Measurements from ENCODE around the gene HOXA7.

The HOXA7 gene

DNA sequence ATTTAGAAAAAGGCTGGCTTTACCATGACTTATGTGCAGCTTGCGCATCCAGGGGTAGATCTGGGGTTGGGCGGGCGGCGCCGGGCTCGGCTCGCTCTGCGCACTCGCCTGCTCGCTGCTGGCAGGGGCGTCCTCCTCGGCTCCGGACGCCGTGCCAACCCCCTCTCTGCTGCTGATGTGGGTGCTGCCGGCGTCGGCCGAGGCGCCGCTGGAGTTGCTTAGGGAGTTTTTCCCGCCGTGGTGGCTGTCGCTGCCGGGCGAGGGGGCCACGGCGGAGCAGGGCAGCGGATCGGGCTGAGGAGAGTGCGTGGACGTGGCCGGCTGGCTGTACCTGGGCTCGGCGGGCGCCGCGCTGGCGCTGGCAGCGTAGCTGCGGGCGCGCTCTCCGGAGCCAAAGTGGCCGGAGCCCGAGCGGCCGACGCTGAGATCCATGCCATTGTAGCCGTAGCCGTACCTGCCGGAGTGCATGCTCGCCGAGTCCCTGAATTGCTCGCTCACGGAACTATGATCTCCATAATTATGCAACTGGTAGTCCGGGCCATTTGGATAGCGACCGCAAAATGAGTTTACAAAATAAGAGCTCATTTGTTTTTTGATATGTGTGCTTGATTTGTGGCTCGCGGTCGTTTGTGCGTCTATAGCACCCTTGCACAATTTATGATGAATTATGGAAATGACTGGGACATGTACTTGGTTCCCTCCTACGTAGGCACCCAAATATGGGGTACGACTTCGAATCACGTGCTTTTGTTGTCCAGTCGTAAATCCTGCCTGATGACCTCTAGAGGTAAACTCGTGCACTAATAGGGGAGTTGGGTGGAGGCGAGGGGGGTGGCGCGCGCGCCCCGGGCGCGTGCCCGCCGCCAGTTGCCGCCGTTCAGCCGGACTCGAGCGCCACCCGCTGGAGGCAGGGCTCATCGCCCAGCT is 13.2 kb downstream of the HOXA7 start, which contains the start of gene HOXA5 (continued):
- TF ChIP-seq ZNF600 (tag by site-specific recombination; IDR thresholded peaks at IDR 0.05) (no peak; the same call in 1 of the 2 replicates), KLF1 (tag by site-specific recombination; IDR thresholded peaks at IDR 0.05) (0 out of 2 replicates have a peak, but pooled peaks have one; percentile 32), ZNF169 (tag by site-specific recombination; IDR thresholded peaks at IDR 0.05) (no peak), ZNF132 (tag by site-specific recombination; IDR thresholded peaks at IDR 0.05; ENCODE audit: borderline replicate concordance) (no peak), SCRT2 (tag by site-specific recombination; IDR thresholded peaks at IDR 0.05) (peak; percentile 91), GLIS1 (tag by site-specific recombination; IDR thresholded peaks at IDR 0.05) (peak; percentile 35; the same call in 1 of the 2 replicates), OSR2 (tag by site-specific recombination; IDR thresholded peaks at IDR 0.05) (no peak), ZNF155 (tag by site-specific recombination; IDR thresholded peaks at IDR 0.05) (no peak), ZNF626 (tag by site-specific recombination; IDR thresholded peaks at IDR 0.05) (no peak), ZNF777 (tag by site-specific recombination; IDR thresholded peaks at IDR 0.05; ENCODE audit: borderline replicate concordance) (no peak), SALL2 (tag by site-specific recombination; IDR thresholded peaks at IDR 0.05; ENCODE audit: borderline replicate concordance) (no peak), ZNF433 (tag by site-specific recombination; IDR thresholded peaks at IDR 0.05; ENCODE audit: low read depth) (no peak), HOXA7 (CRISPR knock-in tag; IDR thresholded peaks at IDR 0.05; ENCODE audit: borderline replicate concordance) (no peak), ZFP69B (tag by site-specific recombination; IDR thresholded peaks at IDR 0.05) (no peak), TRIM28 (IDR thresholded peaks at IDR 0.05; ENCODE audit: borderline replicate concordance, low read length) (no peak), EGR2 (tag by site-specific recombination; IDR thresholded peaks at IDR 0.05; ENCODE audit: low read depth) (0 out of 2 replicates have a peak, but pooled peaks have one; percentile 13), ZNF701 (tag by site-specific recombination; IDR thresholded peaks at IDR 0.05) (no peak), ZNF10 (tag by site-specific recombination; IDR thresholded peaks at IDR 0.05) (no peak), ZNF16 (tag by site-specific recombination; IDR thresholded peaks at IDR 0.05; ENCODE audit: low read depth) (no peak), ZNF19 (tag by site-specific recombination; IDR thresholded peaks at IDR 0.05; ENCODE audit: low read depth) (no peak)
- TF ChIP-seq, protein P1, sequence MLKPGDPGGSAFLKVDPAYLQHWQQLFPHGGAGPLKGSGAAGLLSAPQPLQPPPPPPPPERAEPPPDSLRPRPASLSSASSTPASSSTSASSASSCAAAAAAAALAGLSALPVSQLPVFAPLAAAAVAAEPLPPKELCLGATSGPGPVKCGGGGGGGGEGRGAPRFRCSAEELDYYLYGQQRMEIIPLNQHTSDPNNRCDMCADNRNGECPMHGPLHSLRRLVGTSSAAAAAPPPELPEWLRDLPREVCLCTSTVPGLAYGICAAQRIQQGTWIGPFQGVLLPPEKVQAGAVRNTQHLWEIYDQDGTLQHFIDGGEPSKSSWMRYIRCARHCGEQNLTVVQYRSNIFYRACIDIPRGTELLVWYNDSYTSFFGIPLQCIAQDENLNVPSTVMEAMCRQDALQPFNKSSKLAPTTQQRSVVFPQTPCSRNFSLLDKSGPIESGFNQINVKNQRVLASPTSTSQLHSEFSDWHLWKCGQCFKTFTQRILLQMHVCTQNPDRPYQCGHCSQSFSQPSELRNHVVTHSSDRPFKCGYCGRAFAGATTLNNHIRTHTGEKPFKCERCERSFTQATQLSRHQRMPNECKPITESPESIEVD (tag by site-specific recombination; IDR thresholded peaks at IDR 0.05), result peak; percentile 72
- TF ChIP-seq, protein P2, sequence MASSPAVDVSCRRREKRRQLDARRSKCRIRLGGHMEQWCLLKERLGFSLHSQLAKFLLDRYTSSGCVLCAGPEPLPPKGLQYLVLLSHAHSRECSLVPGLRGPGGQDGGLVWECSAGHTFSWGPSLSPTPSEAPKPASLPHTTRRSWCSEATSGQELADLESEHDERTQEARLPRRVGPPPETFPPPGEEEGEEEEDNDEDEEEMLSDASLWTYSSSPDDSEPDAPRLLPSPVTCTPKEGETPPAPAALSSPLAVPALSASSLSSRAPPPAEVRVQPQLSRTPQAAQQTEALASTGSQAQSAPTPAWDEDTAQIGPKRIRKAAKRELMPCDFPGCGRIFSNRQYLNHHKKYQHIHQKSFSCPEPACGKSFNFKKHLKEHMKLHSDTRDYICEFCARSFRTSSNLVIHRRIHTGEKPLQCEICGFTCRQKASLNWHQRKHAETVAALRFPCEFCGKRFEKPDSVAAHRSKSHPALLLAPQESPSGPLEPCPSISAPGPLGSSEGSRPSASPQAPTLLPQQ (tag by site-specific recombination; IDR thresholded peaks at IDR 0.05), result no peak
- TF ChIP-seq, protein P3, sequence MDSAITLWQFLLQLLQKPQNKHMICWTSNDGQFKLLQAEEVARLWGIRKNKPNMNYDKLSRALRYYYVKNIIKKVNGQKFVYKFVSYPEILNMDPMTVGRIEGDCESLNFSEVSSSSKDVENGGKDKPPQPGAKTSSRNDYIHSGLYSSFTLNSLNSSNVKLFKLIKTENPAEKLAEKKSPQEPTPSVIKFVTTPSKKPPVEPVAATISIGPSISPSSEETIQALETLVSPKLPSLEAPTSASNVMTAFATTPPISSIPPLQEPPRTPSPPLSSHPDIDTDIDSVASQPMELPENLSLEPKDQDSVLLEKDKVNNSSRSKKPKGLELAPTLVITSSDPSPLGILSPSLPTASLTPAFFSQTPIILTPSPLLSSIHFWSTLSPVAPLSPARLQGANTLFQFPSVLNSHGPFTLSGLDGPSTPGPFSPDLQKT (IDR thresholded peaks at IDR 0.05; ENCODE audit: borderline replicate concordance, low read depth, low read length), result no peak
- TF ChIP-seq, protein P4, sequence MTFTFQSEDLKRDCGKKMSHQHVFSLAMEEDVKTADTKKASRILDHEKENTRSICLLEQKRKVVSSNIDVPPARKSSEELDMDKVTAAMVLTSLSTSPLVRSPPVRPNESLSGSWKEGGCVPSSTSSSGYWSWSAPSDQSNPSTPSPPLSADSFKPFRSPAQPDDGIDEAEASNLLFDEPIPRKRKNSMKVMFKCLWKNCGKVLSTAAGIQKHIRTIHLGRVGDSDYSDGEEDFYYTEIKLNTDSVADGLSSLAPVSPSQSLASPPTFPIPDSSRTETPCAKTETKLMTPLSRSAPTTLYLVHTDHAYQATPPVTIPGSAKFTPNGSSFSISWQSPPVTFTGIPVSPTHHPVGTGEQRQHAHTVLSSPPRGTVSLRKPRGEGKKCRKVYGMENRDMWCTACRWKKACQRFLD (tag by site-specific recombination; IDR thresholded peaks at IDR 0.05), result no peak
- TF ChIP-seq, protein P5, sequence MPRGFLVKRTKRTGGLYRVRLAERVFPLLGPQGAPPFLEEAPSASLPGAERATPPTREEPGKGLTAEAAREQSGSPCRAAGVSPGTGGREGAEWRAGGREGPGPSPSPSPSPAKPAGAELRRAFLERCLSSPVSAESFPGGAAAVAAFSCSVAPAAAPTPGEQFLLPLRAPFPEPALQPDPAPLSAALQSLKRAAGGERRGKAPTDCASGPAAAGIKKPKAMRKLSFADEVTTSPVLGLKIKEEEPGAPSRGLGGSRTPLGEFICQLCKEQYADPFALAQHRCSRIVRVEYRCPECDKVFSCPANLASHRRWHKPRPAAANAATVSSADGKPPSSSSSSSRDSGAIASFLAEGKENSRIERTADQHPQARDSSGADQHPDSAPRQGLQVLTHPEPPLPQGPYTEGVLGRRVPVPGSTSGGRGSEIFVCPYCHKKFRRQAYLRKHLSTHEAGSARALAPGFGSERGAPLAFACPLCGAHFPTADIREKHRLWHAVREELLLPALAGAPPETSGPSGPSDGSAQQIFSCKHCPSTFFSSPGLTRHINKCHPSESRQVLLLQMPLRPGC (tag by site-specific recombination; IDR thresholded peaks at IDR 0.05), result peak; percentile 29; the same call in 1 of the 2 replicates
- TF ChIP-seq, protein P6, sequence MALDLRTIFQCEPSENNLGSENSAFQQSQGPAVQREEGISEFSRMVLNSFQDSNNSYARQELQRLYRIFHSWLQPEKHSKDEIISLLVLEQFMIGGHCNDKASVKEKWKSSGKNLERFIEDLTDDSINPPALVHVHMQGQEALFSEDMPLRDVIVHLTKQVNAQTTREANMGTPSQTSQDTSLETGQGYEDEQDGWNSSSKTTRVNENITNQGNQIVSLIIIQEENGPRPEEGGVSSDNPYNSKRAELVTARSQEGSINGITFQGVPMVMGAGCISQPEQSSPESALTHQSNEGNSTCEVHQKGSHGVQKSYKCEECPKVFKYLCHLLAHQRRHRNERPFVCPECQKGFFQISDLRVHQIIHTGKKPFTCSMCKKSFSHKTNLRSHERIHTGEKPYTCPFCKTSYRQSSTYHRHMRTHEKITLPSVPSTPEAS (tag by site-specific recombination; IDR thresholded peaks at IDR 0.05), result no peak
- TF ChIP-seq, protein P7, sequence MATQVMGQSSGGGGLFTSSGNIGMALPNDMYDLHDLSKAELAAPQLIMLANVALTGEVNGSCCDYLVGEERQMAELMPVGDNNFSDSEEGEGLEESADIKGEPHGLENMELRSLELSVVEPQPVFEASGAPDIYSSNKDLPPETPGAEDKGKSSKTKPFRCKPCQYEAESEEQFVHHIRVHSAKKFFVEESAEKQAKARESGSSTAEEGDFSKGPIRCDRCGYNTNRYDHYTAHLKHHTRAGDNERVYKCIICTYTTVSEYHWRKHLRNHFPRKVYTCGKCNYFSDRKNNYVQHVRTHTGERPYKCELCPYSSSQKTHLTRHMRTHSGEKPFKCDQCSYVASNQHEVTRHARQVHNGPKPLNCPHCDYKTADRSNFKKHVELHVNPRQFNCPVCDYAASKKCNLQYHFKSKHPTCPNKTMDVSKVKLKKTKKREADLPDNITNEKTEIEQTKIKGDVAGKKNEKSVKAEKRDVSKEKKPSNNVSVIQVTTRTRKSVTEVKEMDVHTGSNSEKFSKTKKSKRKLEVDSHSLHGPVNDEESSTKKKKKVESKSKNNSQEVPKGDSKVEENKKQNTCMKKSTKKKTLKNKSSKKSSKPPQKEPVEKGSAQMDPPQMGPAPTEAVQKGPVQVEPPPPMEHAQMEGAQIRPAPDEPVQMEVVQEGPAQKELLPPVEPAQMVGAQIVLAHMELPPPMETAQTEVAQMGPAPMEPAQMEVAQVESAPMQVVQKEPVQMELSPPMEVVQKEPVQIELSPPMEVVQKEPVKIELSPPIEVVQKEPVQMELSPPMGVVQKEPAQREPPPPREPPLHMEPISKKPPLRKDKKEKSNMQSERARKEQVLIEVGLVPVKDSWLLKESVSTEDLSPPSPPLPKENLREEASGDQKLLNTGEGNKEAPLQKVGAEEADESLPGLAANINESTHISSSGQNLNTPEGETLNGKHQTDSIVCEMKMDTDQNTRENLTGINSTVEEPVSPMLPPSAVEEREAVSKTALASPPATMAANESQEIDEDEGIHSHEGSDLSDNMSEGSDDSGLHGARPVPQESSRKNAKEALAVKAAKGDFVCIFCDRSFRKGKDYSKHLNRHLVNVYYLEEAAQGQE (tag by site-specific recombination; IDR thresholded peaks at IDR 0.05), result no peak
